ENCODE data around the gene GSX1.

GRCh38 chr13:27822873-27823311 is 30.6 kb downstream of the GSX1 start:
- no peak for TF ChIP-seq CTCF (IDR thresholded peaks at IDR 0.05)
- no peak for TF ChIP-seq POLR2A (IDR thresholded peaks at IDR 0.05)
